ENCODE results near the gene PADI3.

DNA sequence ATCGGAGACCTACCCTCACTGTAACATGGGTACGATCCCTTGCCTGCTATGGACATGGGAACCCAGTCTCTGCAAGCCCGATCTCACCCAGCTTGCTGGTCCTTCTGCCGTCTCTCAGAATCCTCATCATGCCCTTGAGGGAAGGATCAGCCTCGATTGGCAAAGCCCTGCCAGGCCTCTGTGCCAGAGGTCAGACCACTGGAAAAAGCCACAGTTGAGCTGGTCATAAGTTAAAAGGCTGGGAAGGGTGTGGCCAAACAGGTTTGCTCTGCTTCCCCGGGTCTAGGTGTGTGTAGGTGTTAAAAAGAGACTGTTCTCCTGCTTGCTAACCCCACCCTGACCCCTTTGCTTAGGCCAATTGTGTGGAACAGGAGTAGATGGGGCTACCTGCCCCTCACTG lies 19.5 kb upstream of the PADI3 start:
- TF ChIP-seq FOXP2 (optimal IDR thresholded peaks at IDR 0.05; ENCODE audit: borderline replicate concordance, extremely low read depth, extremely low read length, insufficient read depth), result no peak
- no peak for TF ChIP-seq POLR2AphosphoS5 (IDR thresholded peaks at IDR 0.05; ENCODE audit: low read depth, low read length)
- no peak for TF ChIP-seq TAF1 (IDR thresholded peaks at IDR 0.05; ENCODE audit: borderline replicate concordance, insufficient read depth, low read length)
- TF ChIP-seq REST (IDR thresholded peaks at IDR 0.05; ENCODE audit: insufficient read depth in 1 of 2, low read depth in 2 of 2, low read length in 2 of 2), result no peak
- TF ChIP-seq SIN3A (IDR thresholded peaks at IDR 0.05; ENCODE audit: borderline replicate concordance, insufficient read depth, low read length), result no peak

Data from PFSK-1 (cell line).